Hematopoietic multipotent progenitor cell treated with erythropoietin and hydrocortisone succinate and interleukin-3 and kit ligand, for 4 days (in vitro differentiated cells): ENCODE results near the gene PRSS57.
A peak's percentile ranks its signal among the peaks of the same experiment; 100 is the strongest.
"Not testable (repeated sequence)": the region's sequence is repeated elsewhere in the genome, so short reads cannot be mapped to it uniquely, and the experiment has no call there.

Source experiments
- DNase-seq: peaks from one replicate; pipeline ENCODE4 v3.0.0-alpha.2; 2015

The PRSS57 gene

DNA sequence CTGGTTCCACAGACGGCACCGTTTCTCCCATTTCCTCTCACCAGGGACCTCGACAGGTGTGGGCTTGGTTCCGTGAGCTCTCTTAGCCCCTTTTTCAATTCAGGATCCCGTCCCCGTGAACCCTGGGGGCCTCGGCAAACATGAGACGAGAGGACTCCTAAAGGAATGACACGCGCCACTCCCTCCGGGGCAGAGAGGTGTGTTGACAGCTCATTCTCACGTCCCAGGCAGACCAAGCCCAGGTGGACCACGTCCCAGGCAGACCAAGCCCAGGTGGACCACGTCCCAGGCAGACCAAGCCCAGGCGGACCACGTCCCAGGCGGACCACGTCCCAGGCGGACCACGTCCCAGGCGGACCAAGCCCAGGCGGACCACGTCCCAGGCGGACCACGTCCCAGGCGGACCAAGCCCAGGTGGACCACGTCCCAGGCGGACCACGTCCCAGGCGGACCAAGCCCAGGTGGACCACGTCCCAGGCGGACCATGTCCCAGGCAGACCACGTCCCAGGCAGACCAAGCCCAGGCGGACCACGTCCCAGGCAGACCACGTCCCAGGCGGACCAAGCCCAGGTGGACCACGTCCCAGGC is 28.2 kb downstream of the PRSS57 start:
- not testable (repeated sequence) for DNase-seq

GRCh38 chr19:664913-665443 is 30.3 kb downstream of the PRSS57 start:
- DNase-seq = peak; percentile 90

GRCh38 chr19:663682-664117 is 31.6 kb downstream of the PRSS57 start:
- no peak for DNase-seq

DNA sequence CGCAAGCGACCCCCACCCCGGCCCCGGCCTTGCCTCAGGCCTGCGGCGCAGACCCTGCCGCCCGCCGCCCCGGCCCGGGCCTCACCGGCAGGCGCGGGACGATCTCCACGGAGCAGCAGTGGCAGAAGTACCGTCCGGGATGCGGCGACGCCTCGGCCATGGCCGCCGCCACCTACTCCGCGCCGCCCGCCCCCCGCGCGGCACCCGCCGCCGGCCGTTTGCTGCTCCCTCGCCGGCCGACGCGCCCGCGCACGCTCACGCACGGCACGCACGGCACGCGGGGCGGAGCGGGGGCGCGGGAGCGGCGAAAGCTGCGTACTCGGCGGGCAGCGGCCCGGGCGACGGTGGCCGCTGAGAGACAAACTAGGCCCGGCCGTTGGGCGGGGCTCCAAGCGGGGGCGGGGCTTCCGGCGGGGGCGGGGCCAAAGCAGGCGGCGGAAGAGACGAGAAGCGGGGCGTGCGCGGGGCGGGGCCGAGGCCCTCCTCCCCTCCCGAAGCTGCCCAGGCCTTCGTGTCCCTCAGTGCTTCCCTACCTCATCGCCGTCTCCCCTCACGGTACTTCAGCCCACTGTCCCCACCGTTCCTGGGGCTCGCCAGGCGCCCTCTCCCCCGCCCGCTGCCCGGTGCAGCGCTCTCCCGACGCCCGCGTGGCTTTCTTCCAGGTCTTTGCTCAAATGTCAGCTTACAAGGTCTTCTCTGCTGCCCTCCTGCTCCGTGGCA is 32.1 kb downstream of the PRSS57 start, which contains the start of gene RNF126:
Gene RNF126 (minus strand): TSS at position 253 of the 720 bp plus-strand sequence. CDS start 93 bp downstream, at position 160.
- DNase-seq = peak; percentile 96

- DNase-seq = peak; percentile 83
These were observed 32.9 kb downstream of the PRSS57 start for GRCh38 chr19:662207-662961.

GRCh38 chr19:661427-662196 is 33.6 kb downstream of the PRSS57 start:
- DNase-seq = peak; percentile 88

DNA sequence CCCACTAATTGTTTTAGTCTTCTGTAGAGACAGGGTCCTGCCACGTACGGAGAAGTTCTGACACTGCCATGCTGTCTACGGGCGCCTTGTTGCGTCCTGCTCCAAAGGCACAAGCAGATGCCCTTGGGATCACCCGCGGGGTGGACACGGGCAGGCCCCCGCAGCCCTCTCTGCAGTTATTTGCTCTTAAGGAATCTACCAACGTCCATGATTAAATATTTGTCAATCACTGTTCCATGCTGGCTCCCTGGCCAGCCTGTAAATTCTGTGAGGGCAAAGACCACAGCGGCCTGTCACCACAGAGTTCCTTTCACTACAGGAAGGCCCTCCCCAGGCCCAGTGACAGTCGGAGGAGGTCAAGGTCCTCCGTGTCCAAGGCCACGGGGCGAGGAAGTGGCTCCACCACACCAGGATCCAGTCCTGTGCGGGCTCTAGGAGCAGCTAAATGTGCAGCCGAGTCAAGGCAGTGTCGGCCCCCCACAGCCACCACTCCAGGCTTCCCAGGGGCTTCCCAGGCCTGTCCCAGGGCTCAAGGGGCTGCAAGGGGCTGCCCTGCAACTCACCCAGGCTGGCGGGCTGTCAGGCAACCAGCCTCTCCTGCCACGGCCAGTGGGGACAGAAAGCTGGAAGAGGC is 34.3 kb downstream of the PRSS57 start:
- DNase-seq = no peak

- DNase-seq = no peak
These were observed 36.1 kb downstream of the PRSS57 start for GRCh38 chr19:658916-659839.

DNA sequence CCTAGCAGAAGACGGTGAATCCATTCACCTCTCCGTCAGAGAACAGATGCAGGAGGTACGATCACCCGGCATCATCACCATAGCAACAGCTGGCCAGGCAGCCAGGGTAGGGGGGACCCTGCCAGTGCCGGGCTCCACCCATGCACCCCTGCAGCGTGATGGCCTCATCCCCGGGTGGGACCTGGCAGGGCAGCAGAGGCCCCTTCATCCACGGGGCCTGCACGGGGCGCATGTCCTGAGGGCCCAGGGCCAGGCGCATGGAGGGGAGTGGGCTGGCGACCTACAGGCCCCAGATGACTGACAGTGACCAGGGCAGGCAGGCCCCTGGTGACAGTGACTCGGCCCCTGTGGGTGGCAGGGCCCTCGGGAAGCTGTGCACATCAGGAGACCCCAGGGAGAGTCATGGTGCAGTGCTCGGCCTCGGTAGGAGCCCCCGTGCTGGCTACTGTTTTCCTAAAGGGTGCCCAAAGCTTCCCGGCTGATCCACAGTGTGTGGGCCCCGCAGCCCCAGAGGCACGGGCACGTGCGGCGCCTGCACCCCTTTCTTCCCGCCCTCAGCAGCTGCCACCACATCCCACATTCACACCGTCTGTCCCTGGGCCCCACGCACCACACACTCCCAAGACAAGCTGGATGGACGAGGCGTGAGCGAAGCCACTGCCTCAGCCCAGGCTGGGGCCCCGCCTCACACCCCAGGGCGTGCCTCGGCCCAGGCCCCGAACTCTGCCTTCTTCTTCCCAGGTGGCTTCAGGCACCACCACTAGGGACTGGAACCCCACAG is 37.0 kb downstream of the PRSS57 start:
- DNase-seq = no peak

- DNase-seq = no peak
These were observed 37.6 kb downstream of the PRSS57 start for GRCh38 chr19:657611-658010.

DNA sequence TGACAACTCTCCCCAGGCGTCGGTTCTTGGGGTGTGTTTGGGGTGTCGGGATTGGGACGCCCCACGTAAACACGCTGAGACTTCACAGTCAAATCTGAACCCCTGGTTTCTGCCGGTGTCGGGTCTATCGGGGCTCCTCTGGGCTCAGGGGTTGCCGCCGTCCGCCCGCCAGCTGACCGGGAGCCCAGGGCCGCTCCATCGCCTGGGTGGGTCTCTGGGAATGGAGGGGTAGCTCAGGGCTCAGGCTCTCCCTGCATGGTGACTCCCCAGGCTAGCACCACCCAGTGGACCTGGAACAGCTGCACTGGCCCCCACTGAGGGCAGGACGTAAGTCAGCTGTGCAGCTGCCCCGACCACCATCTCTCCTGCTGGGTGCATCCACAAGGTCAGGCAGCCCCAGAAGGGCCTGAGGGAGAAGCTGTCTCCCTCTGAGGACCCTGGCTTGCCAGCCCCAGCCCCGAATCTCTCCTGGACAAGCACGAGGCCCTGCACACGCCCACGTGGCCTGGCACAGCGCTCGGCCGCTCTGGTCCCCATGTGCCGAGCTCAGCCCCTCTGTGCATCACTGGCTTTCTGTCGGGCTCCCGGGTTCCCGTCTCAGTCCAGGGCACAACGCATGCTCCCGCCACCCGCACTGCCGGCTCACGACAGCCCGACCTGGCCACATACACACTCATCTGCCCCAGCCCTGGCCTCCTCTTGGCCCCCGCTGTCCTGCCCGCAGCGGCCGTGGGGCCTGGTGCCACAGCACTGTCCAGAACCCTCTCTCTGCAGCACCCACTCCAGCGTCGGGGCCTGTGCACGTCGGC is 38.3 kb downstream of the PRSS57 start:
- DNase-seq = no peak

DNA sequence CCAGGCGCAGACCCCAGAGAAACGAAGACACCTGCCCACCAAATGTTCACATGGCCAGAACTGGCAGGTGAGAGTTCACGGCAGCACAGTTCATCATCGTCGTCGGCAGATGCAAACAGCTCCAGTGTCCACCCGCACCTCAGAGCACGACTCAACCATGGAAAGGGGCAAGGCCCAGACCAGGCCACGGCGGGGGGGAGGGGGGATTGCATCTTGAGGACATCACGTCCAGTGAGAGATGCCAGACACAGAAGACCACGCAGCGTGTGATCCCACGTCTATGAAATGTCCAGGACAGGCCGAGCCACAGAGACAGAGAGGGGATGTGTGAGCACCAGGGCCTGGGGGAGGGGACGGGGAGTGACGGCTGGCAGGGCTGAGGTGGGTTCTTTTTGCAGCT is 39.6 kb downstream of the PRSS57 start:
- no peak for DNase-seq

GRCh38 chr19:653425-653824 is 41.8 kb downstream of the PRSS57 start:
- DNase-seq = no peak

DNA sequence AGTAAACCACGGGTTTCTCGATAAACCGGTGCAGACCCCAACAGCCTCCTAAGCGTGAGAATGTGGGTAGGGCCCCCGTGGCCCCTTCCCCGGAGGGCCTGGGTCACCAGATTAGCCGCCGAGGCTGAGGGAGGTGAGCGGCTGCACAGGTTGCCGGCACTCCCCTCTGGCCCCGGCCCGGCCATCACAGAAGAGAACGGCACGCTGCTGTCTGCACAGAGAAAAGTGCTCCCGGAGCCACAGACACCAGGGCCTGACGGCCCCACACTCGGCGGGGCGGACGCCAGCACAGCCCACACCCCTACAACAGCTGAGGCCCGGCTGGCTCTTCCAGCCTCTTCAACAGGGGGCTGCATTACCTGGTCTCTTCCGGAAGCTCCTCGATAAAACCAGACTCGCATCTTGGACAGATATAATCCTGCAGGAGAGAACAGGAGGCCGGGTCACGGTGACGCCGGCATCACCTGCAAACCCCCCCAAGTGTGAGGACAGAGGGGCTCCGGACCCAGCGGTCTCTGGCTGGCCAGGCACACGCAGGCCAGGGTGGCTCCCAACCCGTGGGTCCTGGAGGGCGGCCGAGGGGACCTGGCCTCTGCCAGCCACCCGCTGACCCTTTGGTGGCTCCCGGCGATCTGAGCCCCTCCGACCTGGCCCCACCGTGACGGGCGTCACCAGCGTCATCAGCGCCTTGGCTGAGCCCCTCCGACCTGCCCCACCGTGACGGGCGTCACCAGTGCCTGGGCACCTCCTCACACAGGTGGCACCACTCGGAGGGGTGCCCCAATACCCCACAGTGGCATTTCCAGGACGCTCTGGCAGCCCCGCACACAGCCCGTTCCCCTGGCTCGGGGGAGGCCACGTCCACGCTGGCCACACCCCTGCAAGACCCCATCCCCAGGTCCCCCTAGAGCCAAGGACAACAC is 42.5 kb downstream of the PRSS57 start:
- DNase-seq = no peak

DNA sequence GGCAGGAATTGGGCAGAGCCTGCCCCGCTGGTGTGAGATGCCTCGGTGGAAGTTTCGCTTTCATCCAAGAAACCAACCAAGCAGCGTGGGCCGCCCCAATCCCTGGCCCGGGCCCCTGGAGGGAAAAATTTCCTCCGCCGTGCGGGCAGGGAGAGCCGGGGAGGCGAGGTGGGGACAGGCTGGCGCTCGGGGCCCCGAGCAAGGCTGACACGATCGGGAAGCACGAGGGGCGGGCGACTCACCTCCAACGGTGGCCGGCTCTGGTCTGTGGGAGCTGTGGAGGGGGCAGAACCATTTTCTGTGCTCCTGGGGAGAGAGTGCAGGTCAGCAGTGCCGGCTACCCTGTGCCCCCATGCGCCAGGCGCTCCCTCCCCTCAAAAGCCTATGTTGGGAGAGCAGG is 43.3 kb downstream of the PRSS57 start:
- no peak for DNase-seq

DNA sequence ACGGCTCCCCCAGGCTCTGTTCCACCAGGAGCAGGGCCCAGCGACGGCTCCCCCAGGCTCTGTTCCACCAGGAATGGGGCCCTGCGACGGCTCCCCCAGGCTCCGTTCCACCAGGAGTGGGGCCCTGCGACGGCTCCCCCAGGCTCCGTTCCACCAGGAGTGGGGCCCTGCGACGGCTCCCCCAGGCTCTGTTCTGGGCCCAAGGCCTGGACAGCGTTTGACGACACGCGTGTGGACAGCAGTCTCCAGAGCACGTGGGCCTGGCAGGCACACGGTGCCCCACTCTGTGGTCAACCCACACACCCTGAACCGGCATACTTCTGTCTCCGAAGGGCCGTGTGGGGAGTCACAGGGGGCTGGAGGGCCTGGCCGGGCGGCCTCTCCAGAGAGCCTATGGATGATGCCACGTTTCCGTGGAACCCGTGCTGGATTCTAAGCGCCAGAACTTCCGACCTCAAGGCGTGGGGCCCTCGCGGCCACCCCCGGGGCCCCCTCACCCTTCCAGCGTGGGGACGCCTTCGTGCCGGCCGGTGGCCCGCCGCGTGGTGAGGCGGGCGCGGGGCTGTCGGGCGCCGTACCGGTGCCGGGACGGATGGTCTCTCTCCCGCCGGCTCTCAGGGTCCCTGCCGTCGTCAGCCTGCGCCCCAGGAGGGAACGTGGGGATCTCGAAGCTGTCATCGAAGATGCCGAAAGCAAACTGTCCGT is 44.0 kb downstream of the PRSS57 start:
- no peak for DNase-seq

GRCh38 chr19:650121-650520 is 45.1 kb downstream of the PRSS57 start:
- DNase-seq = no peak
